Right atrium auricular region (tissue), 2 donors: ENCODE results near the gene CYP2A7. TPM values are rescaled to one million over a fixed set of nuclear protein-coding genes. Genes with fewer than 3 reads are reported as not detected.
A peak's percentile ranks its signal among the peaks of the same experiment; 100 is the strongest.
"Not testable (repeated sequence)": the region's sequence is repeated elsewhere in the genome, so short reads cannot be mapped to it uniquely, and the experiment has no call there.

Experiments
- DNase-seq: peaks from one replicate; pipeline ENCODE4 v3.0.0-alpha.2; 2019; ENCODE audit warnings: low spot score
- H3K27ac ChIP-seq, 2 donors: fragments of 200-600 bp; sonication (generic); 1 replicate in 1 of 2; 2 replicates in 1 of 2; pipeline ENCODE4 v1.5.1; 2016 to 2019
- H3K27me3 ChIP-seq, 2 donors: fragments of 200-600 bp; sonication (generic); one replicate each; pipeline versions ENCODE4 v1.5.1 to v1.6.0; 2017 to 2019
- H3K36me3 ChIP-seq: fragments of 200-600 bp; sonication (generic); one replicate; pipeline ENCODE4 v1.5.1; 2016
- H3K4me1 ChIP-seq, 2 donors: fragments of 200-600 bp; sonication (generic); one replicate each; pipeline versions ENCODE4 v1.5.1 to v1.6.0; 2017 to 2019
- H3K4me3 ChIP-seq, 2 donors: fragments of 200-600 bp; sonication (generic); 1 replicate in 1 of 2; 2 replicates in 1 of 2; pipeline ENCODE4 v1.5.1; 2017 to 2019; ENCODE audit warnings: mild to moderate bottlenecking in 1 of 2, moderate library complexity in 1 of 2
- H3K9me3 ChIP-seq, 2 donors: fragments of 200-600 bp; sonication (generic); one replicate each; pipeline ENCODE4 v1.5.1; 2019
- CTCF ChIP-seq, 2 donors: fragments of 200-600 bp; sonication (generic); IDR thresholded peaks; one replicate each; pipeline ENCODE4 v1.5.1; 2019; ENCODE audit warnings: antibody characterized with exemption in 2 of 2
- total RNA-seq, 2 donors: library from RNA; depleted of rRNA; stranded (reverse); fragments of >200 nt; gene quantifications; one replicate each; pipeline ENCODE4 v1.1.0, GENCODE V29; 2016

CYP2A7 gene
- total RNA-seq, 2 donors from 2014 or later: not detected

- Histone ChIP-seq H3K9me3 (peaks cover 0 to 27% of the 10 kb centered on the region in 2 donors), H3K4me3 (no peak overlapping the region), H3K27ac (no peak overlapping the region), H3K4me1 (no peaks in the 10 kb centered on the region), H3K36me3 (no peaks in the 10 kb centered on the region), H3K27me3 (no peaks in the 10 kb centered on the region)
- no peak for TF ChIP-seq CTCF (IDR thresholded peaks at IDR 0.05)
- DNase-seq: no peak
These were observed 39.2 kb upstream of the CYP2A7 start for GRCh38 chr19:40921005-40921897.

- H3K4me1 ChIP-seq: no peaks in the 10 kb centered on the region
- H3K9me3 ChIP-seq: peaks cover 0 to 27% of the 10 kb centered on the region in 2 donors
- no peak overlapping the region for H3K4me3 ChIP-seq
- H3K27ac ChIP-seq: no peak overlapping the region
- no peak for DNase-seq
- no peaks in the 10 kb centered on the region for H3K27me3 ChIP-seq
- no peaks in the 10 kb centered on the region for H3K36me3 ChIP-seq
- no peak for TF ChIP-seq CTCF (IDR thresholded peaks at IDR 0.05)
These were observed 38.4 kb upstream of the CYP2A7 start for GRCh38 chr19:40920300-40921004.

GRCh38 chr19:40919530-40920299 is 37.7 kb upstream of the CYP2A7 start:
- H3K36me3 ChIP-seq, H3K4me1 ChIP-seq, H3K27me3 ChIP-seq, DNase-seq, H3K4me3 ChIP-seq, H3K27ac ChIP-seq: not testable (repeated sequence)
- H3K9me3 ChIP-seq: peaks cover 0 to 27% of the 10 kb centered on the region in 2 donors

GRCh38 chr19:40918303-40918702 is 36.3 kb upstream of the CYP2A7 start:
- H3K4me1 ChIP-seq, H3K27ac ChIP-seq, H3K27me3 ChIP-seq, H3K4me3 ChIP-seq, DNase-seq, H3K36me3 ChIP-seq: not testable (repeated sequence)
- H3K9me3 ChIP-seq: peaks cover 0 to 27% of the 10 kb centered on the region in 2 donors

GRCh38 chr19:40908976-40909375 is 26.9 kb upstream of the CYP2A7 start:
- peaks cover 0 to 11% of the 10 kb centered on the region in 2 donors for H3K4me1 ChIP-seq
- DNase-seq: no peak
- H3K4me3 ChIP-seq: peak overlapping the region in 1 of 2 donors; percentile 41
- no peaks in the 10 kb centered on the region for H3K27me3 ChIP-seq
- TF ChIP-seq CTCF (IDR thresholded peaks at IDR 0.05): peak in 1 of 2 donors; percentile 69
- H3K36me3 ChIP-seq: no peaks in the 10 kb centered on the region
- H3K9me3 ChIP-seq: no peaks in the 10 kb centered on the region
- no peak overlapping the region for H3K27ac ChIP-seq

GRCh38 chr19:40907968-40908735 is 26.1 kb upstream of the CYP2A7 start:
- Histone ChIP-seq H3K4me3 (peak overlapping the region in 1 of 2 donors; percentile 41), H3K27me3 (no peaks in the 10 kb centered on the region)

More at GRCh38 chr19:40907968-40908735, 26.1 kb upstream of the CYP2A7 start:
- Histone ChIP-seq H3K27ac (no peak overlapping the region), H3K36me3 (no peaks in the 10 kb centered on the region), H3K4me1 (peaks cover 0 to 11% of the 10 kb centered on the region in 2 donors), H3K9me3 (no peaks in the 10 kb centered on the region)
- no peak for DNase-seq
- TF ChIP-seq CTCF (IDR thresholded peaks at IDR 0.05): no peak
